T-helper 17 cell (primary cell): Measurements from ENCODE around the gene NSG1. TPM values are rescaled to one million over a fixed set of nuclear protein-coding genes. Genes with fewer than 3 reads are reported as not detected.

Experiments used
- ATAC-seq: fragments of 150-1000 bp; cut with Tn5 transposase; 2 replicates; pipeline ENCODE4 v1.10.0; 2021; ENCODE audit warnings: mild to moderate bottlenecking, moderate library complexity
- DNase-seq, 3 donors: peaks; one replicate each; pipeline versions ENCODE4 v3.0.0 to v3.0.0-alpha.2; 2020 to 2021
- H3K9me3 ChIP-seq: one replicate; pipeline ENCODE4 v1.7.0; 2013; ENCODE audit warnings: low read length, mild to moderate bottlenecking; ENCODE audit not compliant: control insufficient read depth, poor library complexity, severe bottlenecking
- H3K27ac Mint-ChIP-seq: one replicate; pipeline ENCODE4 v1.8.0; 2022; ENCODE audit warnings: mild to moderate bottlenecking, moderate library complexity, mixed read lengths
- H3K27me3 Mint-ChIP-seq: one replicate; pipeline ENCODE4 v1.8.0; 2022; ENCODE audit warnings: mixed read lengths
- H3K36me3 Mint-ChIP-seq: one replicate; pipeline ENCODE4 v1.8.0; 2022; ENCODE audit warnings: low read depth, mixed read lengths
- H3K4me1 Mint-ChIP-seq: one replicate; pipeline ENCODE4 v1.8.0; 2022; ENCODE audit warnings: mild to moderate bottlenecking, mixed read lengths
- H3K4me3 Mint-ChIP-seq: one replicate; pipeline ENCODE4 v1.8.0; 2022; ENCODE audit warnings: mild to moderate bottlenecking, moderate library complexity, mixed read lengths
- total RNA-seq, 4 donors: library from RNA in 2 of 4; stranded (reverse) in 2 of 4; gene quantifications; one replicate each; pipeline ENCODE4 v1.2.3 and lab custom pipeline; 2022 to 2026

The NSG1 gene
- total RNA-seq, 2 donors from 2014 or later: 13.1 to 50.9 TPM

- Mint-ChIP-seq H3K27me3 (no peaks in the 10 kb centered on the region), H3K27ac (peak overlapping the region; percentile 27), H3K4me1 (peaks cover 17% of the 10 kb centered on the region), H3K36me3 (peaks cover 2% of the 10 kb centered on the region), H3K4me3 (no peak overlapping the region)
- DNase-seq (peak in 2 of 3 donors; percentile 29 to 46), ATAC-seq (peak; percentile 98)
- no peaks in the 10 kb centered on the region for H3K9me3 ChIP-seq
Measured at GRCh38 chr4:4430492-4431195, 43.7 kb downstream of the NSG1 start.

GRCh38 chr4:4432341-4433125, 45.6 kb downstream of the NSG1 start:
- no peak overlapping the region for H3K4me3 Mint-ChIP-seq
- no peaks in the 10 kb centered on the region for H3K9me3 ChIP-seq
- no peak overlapping the region for H3K27ac Mint-ChIP-seq
- H3K4me1 Mint-ChIP-seq: peaks cover 16% of the 10 kb centered on the region
- no peak for DNase-seq
- no peaks in the 10 kb centered on the region for H3K27me3 Mint-ChIP-seq
- no peaks in the 10 kb centered on the region for H3K36me3 Mint-ChIP-seq
- no peak for ATAC-seq

GRCh38 chr4:4433941-4434340, 47.0 kb downstream of the NSG1 start:
- DNase-seq: no peak
- H3K9me3 ChIP-seq: no peaks in the 10 kb centered on the region
- no peak for ATAC-seq
- H3K4me1 Mint-ChIP-seq: peaks cover 22% of the 10 kb centered on the region
- H3K27ac Mint-ChIP-seq: no peak overlapping the region
- H3K4me3 Mint-ChIP-seq: no peak overlapping the region
- no peaks in the 10 kb centered on the region for H3K36me3 Mint-ChIP-seq
- H3K27me3 Mint-ChIP-seq: no peaks in the 10 kb centered on the region

GRCh38 chr4:4436244-4436823, 49.4 kb downstream of the NSG1 start:
- H3K9me3 ChIP-seq: no peaks in the 10 kb centered on the region
- Mint-ChIP-seq H3K27me3 (no peaks in the 10 kb centered on the region), H3K4me1 (peaks cover 21% of the 10 kb centered on the region), H3K27ac (peak overlapping the region; percentile 37), H3K36me3 (no peaks in the 10 kb centered on the region), H3K4me3 (no peak overlapping the region)
- ATAC-seq (no peak), DNase-seq (no peak)

- Mint-ChIP-seq H3K4me3 (no peak overlapping the region), H3K27me3 (no peaks in the 10 kb centered on the region), H3K27ac (peak overlapping the region; percentile 37), H3K4me1 (peaks cover 17% of the 10 kb centered on the region), H3K36me3 (no peaks in the 10 kb centered on the region)
- DNase-seq (no peak), ATAC-seq (peak; percentile 50)
- H3K9me3 ChIP-seq: no peaks in the 10 kb centered on the region
Measured at GRCh38 chr4:4437798-4438470, 51.0 kb downstream of the NSG1 start.

GRCh38 chr4:4438891-4439290, 52.0 kb downstream of the NSG1 start:
- H3K27ac Mint-ChIP-seq: no peak overlapping the region
- no peak overlapping the region for H3K4me3 Mint-ChIP-seq
- H3K4me1 Mint-ChIP-seq: peaks cover 20% of the 10 kb centered on the region
- H3K9me3 ChIP-seq: no peaks in the 10 kb centered on the region
- ATAC-seq (no peak), DNase-seq (no peak)
- no peaks in the 10 kb centered on the region for H3K27me3 Mint-ChIP-seq
- H3K36me3 Mint-ChIP-seq: no peaks in the 10 kb centered on the region

GRCh38 chr4:4439782-4440181, 52.9 kb downstream of the NSG1 start:
- ATAC-seq (no peak), DNase-seq (no peak)
- H3K36me3 Mint-ChIP-seq: no peaks in the 10 kb centered on the region
- no peaks in the 10 kb centered on the region for H3K27me3 Mint-ChIP-seq
- H3K9me3 ChIP-seq: no peaks in the 10 kb centered on the region
- no peak overlapping the region for H3K4me3 Mint-ChIP-seq
- peak overlapping the region; percentile 27 for H3K27ac Mint-ChIP-seq
- H3K4me1 Mint-ChIP-seq: peaks cover 20% of the 10 kb centered on the region

GRCh38 chr4:4440333-4441061, 53.6 kb downstream of the NSG1 start:
- no peaks in the 10 kb centered on the region for H3K36me3 Mint-ChIP-seq
- no peaks in the 10 kb centered on the region for H3K27me3 Mint-ChIP-seq
- no peak overlapping the region for H3K4me3 Mint-ChIP-seq
- no peak for DNase-seq
- H3K27ac Mint-ChIP-seq: peak overlapping the region; percentile 27
- no peak for ATAC-seq
- H3K4me1 Mint-ChIP-seq: peaks cover 20% of the 10 kb centered on the region
- no peaks in the 10 kb centered on the region for H3K9me3 ChIP-seq

- H3K4me1 Mint-ChIP-seq: peaks cover 12% of the 10 kb centered on the region
- H3K36me3 Mint-ChIP-seq: no peaks in the 10 kb centered on the region
- no peak for DNase-seq
- no peak overlapping the region for H3K4me3 Mint-ChIP-seq
- no peaks in the 10 kb centered on the region for H3K9me3 ChIP-seq
- no peak for ATAC-seq
- no peak overlapping the region for H3K27ac Mint-ChIP-seq
- H3K27me3 Mint-ChIP-seq: no peaks in the 10 kb centered on the region
Measured at GRCh38 chr4:4443821-4444220, 56.9 kb downstream of the NSG1 start.

- Mint-ChIP-seq H3K27ac (no peak overlapping the region), H3K4me3 (no peak overlapping the region), H3K27me3 (no peaks in the 10 kb centered on the region), H3K4me1 (peaks cover 5% of the 10 kb centered on the region), H3K36me3 (peaks cover 2% of the 10 kb centered on the region)
- no peak for ATAC-seq
- DNase-seq: no peak
- no peaks in the 10 kb centered on the region for H3K9me3 ChIP-seq
Measured at GRCh38 chr4:4446434-4446833, 59.5 kb downstream of the NSG1 start.

GRCh38 chr4:4455210-4455865, 68.4 kb downstream of the NSG1 start:
- DNase-seq (no peak), ATAC-seq (no peak)
- H3K9me3 ChIP-seq: no peaks in the 10 kb centered on the region
- peak overlapping the region; percentile 56 for H3K27ac Mint-ChIP-seq
- H3K4me1 Mint-ChIP-seq: peaks cover 20% of the 10 kb centered on the region
- no peak overlapping the region for H3K4me3 Mint-ChIP-seq
- no peaks in the 10 kb centered on the region for H3K27me3 Mint-ChIP-seq
- H3K36me3 Mint-ChIP-seq: peaks cover 20% of the 10 kb centered on the region

- H3K36me3 Mint-ChIP-seq: peaks cover 20% of the 10 kb centered on the region
- H3K4me3 Mint-ChIP-seq: no peak overlapping the region
- peaks cover 25% of the 10 kb centered on the region for H3K4me1 Mint-ChIP-seq
- H3K27ac Mint-ChIP-seq: peak overlapping the region; percentile 56
- ATAC-seq (no peak), DNase-seq (no peak)
- no peaks in the 10 kb centered on the region for H3K9me3 ChIP-seq
- no peaks in the 10 kb centered on the region for H3K27me3 Mint-ChIP-seq
Measured at GRCh38 chr4:4456351-4456750, 69.4 kb downstream of the NSG1 start.
